ENCODE results near the gene MGMT.

The MGMT gene

DNA sequence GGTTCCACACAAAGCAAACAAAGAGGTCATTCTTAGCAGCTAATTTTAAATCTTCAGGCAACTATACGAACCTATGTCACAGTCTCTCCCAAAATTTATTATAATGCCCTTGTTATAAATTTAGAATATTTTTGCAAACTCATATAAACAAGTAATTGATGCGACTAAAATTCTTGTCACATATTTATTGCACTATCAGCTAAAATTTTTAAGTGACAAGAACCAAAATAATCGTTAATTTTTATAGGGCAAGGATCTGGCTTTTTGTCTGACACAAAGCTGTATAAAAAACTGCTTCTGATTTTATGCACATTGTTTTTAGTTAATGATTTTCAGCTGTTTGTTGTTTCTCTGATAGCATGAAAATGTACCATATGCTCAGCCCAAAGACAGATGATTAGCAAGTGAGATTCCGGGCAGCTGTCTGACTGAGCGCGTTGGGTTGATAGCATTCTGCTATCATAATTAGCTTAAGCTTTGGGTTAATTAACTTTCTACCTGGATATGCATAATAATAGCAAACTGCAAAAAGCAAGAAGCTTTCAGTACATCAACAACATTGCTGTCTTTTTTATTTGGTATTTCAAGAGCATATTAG lies 136.0 kb downstream of the MGMT start:
- no peak for FAIRE-seq

DNA sequence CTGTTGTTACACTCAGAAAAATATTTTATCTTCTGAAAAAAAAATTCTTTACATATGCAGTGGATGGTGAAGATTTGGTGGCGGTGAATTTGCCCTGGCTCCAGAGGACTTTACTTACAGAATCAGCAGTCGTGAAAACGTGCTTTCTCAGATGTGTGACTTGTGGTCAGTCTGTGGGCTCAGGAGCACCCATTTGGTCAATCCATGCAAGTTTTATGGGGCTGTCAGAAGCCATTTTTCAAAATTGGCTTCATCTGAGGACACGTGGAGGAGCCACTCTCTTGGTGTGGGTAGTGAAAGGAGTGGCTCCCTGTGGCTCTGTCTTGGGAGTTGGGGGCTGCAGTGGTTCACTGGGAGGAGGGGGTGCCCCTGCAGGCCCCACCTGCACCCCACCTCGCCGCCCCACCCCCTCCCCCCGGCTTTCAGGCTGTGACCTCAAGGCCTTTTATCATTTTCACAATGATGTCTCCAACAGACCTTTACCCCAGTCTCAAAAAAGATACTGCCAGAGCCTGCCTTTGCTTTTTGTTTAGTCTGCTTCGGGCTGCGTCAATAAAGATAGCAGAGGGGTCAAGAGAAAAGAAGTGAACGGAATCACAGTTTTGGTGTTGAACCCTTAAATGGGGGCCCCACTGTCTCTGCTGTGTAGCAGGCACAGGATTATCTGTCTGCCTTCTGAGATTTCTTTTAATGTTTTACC lies 137.4 kb downstream of the MGMT start:
- no peak for FAIRE-seq

DNA sequence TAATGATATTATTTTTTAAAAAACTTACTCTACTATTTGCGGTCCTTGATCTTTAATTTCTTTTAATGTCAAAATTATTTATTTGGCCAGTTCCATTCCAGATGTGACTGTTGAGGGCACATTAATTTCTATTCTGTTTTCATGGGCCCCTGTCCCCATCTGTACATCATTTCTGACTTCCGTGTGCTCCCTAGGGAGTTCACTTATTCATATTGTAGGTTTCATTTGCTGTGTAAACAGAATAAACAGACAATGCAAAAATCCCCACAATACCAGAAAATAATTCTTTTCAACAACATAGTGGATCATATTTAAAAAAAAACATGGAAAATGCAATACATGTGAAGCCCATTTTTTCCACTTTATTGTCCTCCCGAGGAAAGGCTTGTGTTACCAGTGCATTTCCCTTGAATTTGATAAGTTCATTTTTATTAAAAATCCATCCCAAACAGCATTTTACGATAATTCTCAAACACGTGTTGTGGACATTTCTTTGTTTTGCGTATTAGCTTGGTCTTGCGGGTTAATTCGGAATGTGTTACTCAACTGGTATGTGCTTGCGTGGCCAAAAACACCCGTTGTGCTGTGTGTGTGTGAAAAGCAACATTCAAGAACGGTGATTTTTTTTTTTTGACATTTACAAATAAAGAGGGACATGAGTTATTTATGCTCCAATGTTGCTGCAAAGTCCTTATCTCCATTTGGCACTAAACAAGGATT lies 138.4 kb downstream of the MGMT start:
- FAIRE-seq, result no peak

DNA sequence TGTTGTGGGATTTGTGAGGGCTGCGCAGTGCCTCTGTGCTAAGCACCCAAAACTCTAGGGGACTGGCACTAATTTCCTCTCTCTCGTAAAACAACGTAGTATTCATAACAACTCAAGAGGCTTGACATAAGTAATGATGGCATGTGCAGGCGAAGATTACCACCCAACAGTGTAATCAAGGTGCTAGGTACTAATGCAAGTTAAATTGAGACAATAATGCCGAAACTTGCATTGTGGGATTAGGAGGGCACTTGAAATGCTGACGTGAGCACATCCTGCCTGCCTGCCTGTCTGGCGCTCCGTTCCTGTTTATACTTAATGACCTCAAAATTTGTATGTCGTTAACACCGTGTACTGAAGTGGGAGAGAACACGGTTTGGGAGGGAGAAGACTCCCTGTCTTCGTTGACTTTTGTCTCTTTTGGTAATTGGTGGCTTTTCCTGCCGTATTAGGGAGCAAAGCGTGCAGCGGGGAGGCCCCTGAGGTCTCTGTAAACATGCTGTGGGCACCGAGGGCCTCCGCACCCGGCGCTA lies 139.0 kb downstream of the MGMT start:
- FAIRE-seq, result no peak

DNA sequence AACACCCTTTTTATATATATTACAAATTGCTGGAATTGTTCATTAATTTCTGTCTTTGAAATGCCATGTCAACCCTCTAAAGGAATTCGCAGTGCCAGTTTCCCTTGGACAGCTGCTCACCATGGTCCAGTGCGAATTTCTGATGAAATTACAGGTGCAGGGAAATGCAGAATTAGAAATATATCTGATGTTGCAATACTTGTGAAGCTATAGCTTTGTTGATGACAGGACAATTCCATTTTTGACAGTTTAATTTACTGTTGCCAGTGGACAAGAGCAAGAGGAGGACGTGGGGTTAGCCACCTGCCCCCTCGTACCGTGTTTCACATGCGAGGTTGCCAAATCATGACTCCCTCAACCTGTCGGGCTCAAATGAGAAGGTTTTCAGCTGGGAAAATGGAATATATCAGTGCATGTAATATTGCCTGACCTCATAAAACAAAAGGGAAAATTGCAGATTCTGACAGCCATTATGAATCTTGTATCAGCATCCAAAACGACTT lies 140.6 kb downstream of the MGMT start:
- FAIRE-seq, result no peak

DNA sequence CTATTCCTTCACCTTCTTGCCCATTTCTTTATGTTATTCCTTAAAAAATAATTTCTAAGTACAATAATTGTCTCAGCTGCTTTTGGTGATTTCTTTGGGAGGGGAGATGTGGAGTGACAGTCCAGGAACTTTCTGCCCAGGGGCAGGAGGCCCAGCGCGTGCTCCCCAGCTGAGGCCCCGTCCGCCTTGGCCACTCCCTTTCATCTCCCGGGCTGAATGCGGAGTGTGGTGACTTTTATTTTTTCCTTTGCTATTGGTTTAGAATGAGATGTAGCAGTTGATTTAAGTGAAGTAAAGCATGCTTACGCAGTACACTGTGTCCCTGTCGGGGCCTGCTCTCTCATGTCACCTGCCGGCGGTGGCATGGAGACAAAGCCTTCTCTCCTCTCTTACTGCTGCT lies 141.6 kb downstream of the MGMT start:
- no peak for FAIRE-seq

DNA sequence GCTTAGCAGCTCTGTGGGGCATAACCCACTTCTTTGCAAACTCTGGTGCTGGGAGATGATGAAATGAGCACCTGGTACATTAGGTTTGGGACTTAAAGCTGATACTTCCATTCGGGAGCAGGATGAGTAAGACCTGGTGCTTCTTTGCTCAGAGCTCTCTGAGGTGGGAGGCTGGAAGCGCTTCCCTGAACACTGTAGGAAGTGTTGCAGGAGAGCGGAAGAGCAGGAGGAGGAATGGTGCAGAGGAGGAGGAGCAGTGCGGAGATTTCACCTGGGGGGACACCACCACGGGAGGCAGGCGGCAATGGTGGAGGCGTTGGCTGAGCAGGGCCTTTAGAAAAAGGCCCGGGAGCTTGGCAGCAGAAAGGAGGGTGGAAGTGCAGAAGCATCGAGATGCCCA lies 142.5 kb downstream of the MGMT start:
- FAIRE-seq, result no peak

DNA sequence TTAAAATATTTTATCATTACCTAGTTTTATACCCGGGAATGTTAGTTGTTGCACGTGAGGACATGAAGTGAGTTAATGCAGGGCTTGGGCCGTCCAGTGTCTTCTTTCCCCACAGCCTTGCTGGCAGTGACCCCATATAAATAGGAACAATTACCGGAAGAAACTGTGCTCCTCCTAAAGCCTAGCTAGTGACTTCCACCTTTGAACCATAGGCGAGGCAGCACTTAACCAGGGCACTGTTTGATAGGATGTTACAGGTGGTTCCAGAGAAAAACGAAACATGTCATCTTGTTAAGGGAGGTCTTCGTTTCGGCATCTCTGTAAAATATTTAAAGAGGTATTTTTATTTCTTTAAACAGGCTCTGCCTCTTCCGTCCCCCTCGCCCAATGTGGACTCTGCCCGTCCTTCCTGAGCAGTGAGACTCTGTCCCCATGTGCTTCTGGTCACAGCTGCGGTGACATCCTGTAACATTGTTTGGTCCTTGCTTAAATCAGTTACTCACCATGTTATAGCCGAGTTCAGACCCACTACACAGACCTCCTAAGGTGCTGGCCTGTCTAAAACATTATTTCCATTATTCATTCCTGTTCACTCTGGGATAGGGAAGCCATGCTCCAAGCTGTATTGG lies 145.6 kb downstream of the MGMT start:
- FAIRE-seq, result no peak

DNA sequence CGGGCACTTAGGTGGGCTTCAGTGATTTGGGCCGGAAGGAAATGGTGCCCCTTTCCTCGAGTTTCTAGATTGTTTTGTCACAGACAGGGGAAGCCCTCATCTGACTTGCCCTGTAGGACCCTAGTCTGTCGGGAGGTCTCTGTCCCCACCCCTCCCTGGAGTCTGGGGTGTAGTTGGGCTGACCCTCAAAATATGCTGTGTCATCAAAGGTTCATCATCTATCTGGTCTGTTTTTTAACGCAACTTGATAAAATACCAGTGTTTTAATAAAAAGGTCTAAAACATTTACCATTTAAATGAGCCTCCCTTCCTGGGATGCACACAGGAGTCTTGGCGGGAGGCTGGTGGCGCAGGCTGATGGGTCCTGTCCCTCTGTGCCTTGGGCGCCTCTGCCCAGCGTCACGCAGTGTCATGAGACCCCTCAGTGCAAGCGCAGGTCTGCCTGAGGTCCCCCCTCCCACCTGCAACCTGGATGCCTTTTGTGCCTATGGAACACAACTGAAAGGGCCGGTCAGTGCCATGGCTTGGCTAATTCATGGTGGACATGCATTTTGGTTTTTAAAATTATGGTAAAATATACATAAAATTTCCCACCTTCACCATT lies 146.4 kb downstream of the MGMT start:
- FAIRE-seq, result no peak

DNA sequence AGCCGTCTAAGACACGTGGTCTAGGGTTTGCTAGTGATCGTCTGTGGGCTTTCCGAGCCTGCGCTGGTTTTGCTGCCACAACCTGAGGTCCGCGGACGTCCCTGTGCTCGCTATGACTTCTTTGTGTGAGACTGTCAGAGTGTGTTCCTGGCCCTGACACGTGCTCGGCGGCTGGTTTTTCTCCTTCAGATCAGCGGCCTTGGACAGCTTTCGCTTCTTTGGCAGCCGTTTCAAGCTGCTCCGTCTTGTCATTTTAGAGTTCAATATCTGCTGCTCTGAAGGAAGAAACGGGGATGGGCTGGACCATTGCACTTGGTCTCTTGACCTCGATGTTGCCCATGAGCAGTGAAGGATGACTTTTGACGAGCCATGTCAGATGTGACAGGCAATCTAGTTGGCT lies 147.3 kb downstream of the MGMT start:
- FAIRE-seq, result no peak

DNA sequence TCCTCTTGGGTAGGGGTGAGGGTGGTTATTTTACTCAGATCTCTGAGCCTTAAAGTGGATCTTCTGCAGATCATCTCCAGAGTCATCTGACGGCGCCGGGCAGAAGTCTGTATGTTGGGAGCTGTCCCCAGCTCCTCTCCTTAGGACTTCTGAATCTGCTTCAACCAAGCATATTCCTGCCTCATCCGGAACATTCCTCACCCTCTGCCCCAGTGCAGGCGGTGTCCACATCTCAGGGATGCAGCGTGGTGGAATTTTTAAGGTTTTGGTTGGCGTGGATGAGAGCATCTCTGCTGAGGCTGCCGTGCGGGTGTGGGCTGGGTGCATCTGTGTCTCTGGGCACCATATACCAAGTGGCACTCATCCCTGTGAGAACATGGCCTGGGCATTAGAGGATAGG lies 148.3 kb downstream of the MGMT start:
- no peak for FAIRE-seq

DNA sequence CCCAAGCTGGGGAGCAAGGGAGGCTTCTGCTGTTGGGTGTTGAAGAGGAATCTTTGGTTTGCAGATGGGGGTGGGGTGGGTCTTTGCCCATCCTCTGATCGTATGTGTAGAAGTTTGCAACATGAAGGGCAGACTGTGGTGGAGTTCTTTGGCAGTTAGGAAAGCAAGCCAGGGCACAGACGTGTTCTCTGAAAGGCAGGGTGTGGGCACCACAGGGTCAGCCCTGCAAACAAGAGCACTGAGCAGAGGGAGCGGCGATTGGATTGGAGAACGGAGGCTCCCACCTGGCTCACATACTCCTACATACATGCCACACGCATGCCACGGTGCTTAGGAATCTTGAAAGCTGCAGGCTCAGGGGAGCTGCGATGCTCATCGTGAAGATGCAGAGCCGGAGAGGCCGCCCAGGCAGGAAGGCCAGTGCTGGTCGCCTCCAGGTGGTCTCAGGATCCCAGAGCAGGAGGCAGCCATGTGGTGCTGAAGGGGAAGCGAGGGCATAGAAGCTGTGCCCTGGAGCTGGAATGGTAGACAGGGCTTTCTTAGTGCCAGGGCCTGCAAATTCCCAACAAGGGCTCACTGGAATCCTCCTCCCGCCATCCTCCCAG lies 149.0 kb downstream of the MGMT start:
- FAIRE-seq, result no peak

DNA sequence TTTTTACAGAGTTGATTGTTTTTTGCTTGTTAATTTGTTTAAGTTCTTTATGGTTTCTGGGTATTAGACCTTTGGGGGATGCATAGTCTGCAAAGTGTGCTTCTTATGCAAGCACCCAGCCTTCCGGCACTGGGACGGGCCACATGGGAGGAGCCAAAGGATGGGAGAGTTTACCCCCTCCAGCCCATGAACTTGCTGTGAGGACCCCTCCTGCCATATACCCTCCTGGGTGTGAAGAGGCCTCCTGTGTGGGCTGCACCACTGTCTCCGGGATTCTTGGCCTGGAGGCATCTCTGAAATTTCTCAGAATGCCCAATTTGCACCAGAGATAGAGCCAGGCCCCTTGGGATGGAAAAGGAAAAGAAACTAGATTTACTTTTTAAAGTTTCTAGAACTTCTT lies 150.7 kb downstream of the MGMT start:
- FAIRE-seq, result no peak

DNA sequence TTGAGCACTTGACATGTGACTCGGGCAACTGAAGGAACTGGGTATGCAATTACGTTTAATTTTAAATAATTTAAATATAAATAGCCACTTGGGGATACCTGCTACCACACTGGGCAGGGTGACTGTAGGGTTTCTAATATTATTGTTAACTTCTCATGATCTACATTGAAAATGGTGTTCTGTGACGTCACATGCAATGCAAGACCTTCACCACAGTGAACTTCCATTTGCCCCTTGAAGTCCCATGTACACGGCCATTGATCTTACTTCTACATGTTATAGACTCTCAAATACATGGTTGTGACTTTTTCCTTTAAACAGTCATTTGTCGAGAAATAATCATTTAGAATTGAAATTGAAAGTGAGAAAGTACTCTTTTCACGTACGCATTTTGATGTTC lies 154.0 kb downstream of the MGMT start:
- FAIRE-seq, result no peak

DNA sequence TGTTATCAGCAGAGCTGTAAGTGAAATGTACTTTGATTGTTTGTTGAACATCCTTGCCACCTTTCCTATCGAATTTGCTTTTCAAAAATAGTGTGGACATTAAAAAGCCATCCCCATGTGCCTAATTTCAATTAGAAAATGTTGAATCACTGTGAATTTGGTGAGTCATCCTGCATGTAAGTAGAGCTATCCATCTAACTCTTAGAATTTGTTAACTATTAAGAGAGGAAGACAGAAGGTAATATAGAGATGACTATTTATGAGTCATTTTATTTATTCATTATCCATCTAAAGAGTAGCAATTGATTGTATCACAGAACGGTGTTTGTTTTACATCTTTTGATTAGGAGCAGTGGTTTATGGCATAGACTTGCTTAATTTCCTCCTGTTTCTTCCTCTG lies 154.7 kb downstream of the MGMT start:
- FAIRE-seq, result no peak

DNA sequence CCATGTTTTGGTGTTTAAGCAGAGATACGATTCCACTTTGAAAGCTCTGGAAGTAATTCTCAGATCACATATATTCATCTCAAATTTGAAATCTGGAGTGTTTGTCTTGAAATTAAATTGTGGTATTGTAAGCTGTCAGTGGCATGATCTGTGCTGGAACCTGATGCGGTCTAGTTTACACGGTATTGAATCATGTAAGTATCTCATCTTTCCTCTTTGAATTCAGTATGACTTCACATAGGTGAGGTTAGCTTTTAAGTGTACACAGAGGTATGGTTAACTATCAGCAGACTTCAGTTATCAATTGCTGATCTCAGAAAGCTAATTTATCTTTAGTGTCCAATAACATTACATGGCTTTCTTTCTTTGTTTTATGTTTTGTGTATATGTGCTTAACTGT lies 155.2 kb downstream of the MGMT start:
- no peak for FAIRE-seq

DNA sequence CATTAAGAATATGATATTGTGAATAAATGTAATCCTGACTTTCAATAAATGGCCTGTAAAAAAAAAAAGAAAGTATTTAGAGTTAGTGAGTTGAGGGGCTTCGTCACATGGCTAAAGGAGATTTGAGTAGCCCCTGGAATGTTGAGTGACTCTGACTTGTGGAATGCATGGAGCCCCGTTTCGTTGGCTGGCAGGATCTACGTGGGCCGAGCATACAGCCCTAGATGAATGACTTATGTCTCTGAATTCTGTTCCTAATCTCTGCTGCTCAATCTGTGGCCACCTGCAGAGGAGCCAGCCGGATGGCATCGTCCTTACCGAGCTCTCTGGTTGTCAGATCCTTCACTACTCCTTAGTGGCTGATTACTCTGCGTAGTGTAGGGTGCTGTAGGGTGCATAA lies 155.7 kb downstream of the MGMT start:
- FAIRE-seq, result no peak

DNA sequence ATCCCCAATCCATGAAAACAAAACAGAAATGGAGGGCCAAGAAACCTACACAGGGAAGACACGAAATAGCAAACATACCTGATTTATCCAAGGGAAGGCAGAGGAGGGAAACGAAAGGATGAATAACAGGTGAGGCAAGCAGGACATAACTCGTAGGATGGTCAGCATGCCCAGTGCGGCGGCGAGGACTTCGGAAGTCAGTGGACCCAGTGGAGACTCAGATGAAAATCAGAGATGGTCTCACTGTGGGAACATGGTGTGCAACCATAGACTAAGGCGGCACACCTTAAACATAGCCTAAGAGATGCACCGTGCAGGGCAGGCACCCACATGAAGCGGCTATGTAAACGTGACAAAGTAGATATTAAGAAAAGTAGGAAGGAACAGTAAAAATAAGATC lies 157.5 kb downstream of the MGMT start:
- no peak for FAIRE-seq

DNA sequence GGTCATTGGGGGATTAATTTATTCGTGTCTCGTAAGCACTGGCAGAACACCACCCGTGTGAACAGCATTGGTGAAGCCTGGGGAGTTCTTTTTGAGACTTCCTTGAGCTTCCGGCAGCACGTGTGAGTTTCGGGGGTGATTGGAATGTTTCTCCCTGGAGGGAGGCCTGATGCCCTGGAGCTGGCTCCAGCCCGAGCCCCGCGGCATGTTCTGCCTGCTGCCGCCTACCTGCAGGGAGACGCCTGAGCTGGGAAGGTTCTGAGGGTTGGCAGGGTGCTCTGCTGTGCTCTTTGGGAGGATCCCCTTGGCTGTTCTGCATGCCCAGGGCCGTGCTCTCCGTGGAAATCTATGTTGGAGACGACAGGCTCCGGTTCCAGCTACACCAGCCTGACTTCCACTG lies 159.3 kb downstream of the MGMT start:
- FAIRE-seq, result no peak

DNA sequence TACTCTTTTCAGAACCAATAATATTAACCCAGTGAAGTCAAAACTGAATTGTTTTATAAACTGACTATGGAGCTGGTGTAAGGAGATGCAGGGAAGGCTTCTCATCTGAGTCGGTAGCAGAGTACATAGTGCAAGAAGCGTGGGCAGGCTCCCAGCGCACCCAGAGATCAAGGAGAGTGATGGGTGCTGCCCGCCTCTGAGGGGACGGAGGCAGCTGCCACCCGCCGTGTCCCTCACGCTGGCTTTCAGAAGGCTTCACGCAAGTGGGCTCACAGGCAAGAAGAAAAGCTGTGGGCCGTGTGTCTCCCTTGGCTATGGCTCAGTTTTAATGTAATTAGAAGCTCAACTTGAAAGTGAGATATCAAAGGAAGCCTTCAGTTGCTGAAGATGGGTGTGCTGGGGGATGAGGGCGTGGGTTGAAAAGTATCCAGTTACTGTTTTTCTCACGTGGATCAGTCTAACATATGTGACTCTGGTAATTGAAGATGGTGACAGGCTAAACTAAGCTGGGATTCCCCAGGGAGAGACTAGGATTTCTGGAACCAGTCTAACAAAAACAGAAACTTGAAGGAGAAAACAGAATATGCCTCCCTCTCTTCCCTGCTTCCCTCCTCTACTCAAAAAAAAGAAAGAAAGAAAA lies 159.9 kb downstream of the MGMT start:
- FAIRE-seq, result no peak

DNA sequence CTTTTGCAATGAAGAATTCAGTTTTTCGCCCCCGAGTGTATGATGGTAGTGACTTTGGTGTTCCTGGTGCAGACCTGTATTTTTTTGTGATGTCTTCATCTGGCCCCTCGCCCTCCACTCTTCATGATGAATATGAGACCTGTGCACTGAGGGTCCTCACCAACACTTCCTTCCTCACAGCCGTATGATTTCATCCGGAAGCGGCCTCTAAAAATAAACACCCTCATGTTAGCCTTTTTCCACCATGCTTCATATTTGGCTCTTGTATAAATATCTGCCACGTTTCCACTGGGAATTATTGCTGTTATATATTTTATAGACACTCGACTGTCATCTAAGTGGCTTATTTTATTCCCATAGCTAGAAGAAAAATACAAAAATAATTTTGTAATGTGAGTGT lies 160.4 kb downstream of the MGMT start:
- no peak for FAIRE-seq

DNA sequence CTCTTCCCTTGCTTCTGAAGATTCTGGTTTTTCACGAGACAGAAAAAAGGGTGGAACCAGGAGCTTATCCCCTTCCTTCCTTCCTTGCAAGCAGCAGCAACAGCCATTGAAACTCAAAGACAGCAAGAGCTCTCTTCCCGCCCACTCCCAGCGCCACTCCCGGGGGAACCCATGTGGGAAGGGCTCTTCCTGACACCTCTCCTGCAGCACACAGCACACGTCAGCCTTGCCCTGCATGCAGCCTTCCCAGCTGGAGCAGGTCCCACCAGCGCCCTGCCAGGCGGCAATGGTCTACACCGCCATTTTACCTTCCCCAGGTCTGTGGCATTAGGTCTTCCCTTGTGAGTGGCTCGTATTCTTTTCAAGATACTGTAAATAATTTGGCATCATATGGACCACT lies 161.8 kb downstream of the MGMT start:
- FAIRE-seq, result no peak
